DOHH2 (cell line): ENCODE data around the gene ETHE1.

Experiments
- H3F3A ChIP-seq: fragments of 200-600 bp; sonication (generic), shearing (Covaris generic); 2 replicates; pipeline ENCODE4 v1.6.0; 2016; ENCODE audit warnings: antibody characterized with exemption, mild to moderate bottlenecking; ENCODE audit not compliant: control insufficient read depth, insufficient read depth
- H3K27ac ChIP-seq: fragments of 200-600 bp; sonication (generic); 2 replicates; pipeline ENCODE4 v1.5.1; 2014; ENCODE audit warnings: low read depth, mild to moderate bottlenecking, low read length, moderate library complexity
- H3K27me3 ChIP-seq: fragments of 200-600 bp; sonication (generic); 2 replicates; pipeline ENCODE4 v1.6.1; 2014; ENCODE audit warnings: mild to moderate bottlenecking, low read length, mixed read lengths; ENCODE audit not compliant: control insufficient read depth
- H3K36me3 ChIP-seq: fragments of 200-600 bp; sonication (generic); 2 replicates; pipeline ENCODE4 v1.6.1; 2014; ENCODE audit warnings: mild to moderate bottlenecking, low read length, moderate library complexity, mixed read lengths; ENCODE audit not compliant: control insufficient read depth
- H3K4me1 ChIP-seq: fragments of 200-600 bp; sonication (generic); 2 replicates; pipeline ENCODE4 v1.6.1; 2014; ENCODE audit warnings: mild to moderate bottlenecking, low read length, mixed read lengths; ENCODE audit not compliant: control insufficient read depth
- H3K4me2 ChIP-seq: fragments of 200-600 bp; sonication (generic); 2 replicates; pipeline ENCODE4 v1.6.0; 2014; ENCODE audit warnings: mild to moderate bottlenecking, low read length, moderate library complexity
- H3K4me3 ChIP-seq: fragments of 200-600 bp; sonication (generic); 2 replicates; pipeline ENCODE4 v1.5.1; 2014; ENCODE audit warnings: mild to moderate bottlenecking, low read length, mixed read lengths
- H3K79me2 ChIP-seq: fragments of 200-600 bp; sonication (generic); 2 replicates; pipeline ENCODE4 v1.6.1; 2014; ENCODE audit warnings: mild to moderate bottlenecking, low read length, mixed read lengths; ENCODE audit not compliant: control insufficient read depth
- H3K9me2 ChIP-seq: fragments of 200-600 bp; sonication (generic); replicated peaks from 2 replicates; pipeline ENCODE4 v1.6.1; 2014; ENCODE audit warnings: mild to moderate bottlenecking, low read length, mixed read lengths; ENCODE audit not compliant: control insufficient read depth
- H3K9me3 ChIP-seq: fragments of 200-600 bp; sonication (generic); 2 replicates; pipeline ENCODE4 v1.6.1; 2014; ENCODE audit warnings: antibody characterized with exemption, low read length, mixed read lengths; ENCODE audit not compliant: control insufficient read depth, insufficient read depth
- H4K20me1 ChIP-seq: fragments of 200-600 bp; sonication (generic); 2 replicates; pipeline ENCODE4 v1.6.0; 2014; ENCODE audit warnings: low read depth, mild to moderate bottlenecking, antibody characterized with exemption, low read length, moderate library complexity; ENCODE audit not compliant: control insufficient read depth, insufficient read depth
- EZH2phosphoT487 ChIP-seq: fragments of 200-600 bp; sonication (generic); IDR thresholded peaks from 2 replicates; pipeline ENCODE4 v1.6.1; 2017; ENCODE audit warnings: borderline replicate concordance, mild to moderate bottlenecking, antibody characterized with exemption, low read length, moderate library complexity, mixed read lengths
- TF ChIP-seq, protein P1 (sequence below): fragments of 200-600 bp; sonication (generic); IDR thresholded peaks from one replicate; pipeline ENCODE4 v1.5.1; 2014; ENCODE audit warnings: antibody characterized with exemption, mild to moderate bottlenecking, low read depth, low read length; ENCODE audit not compliant: poor library complexity, severe bottlenecking

Gene ETHE1

DNA sequence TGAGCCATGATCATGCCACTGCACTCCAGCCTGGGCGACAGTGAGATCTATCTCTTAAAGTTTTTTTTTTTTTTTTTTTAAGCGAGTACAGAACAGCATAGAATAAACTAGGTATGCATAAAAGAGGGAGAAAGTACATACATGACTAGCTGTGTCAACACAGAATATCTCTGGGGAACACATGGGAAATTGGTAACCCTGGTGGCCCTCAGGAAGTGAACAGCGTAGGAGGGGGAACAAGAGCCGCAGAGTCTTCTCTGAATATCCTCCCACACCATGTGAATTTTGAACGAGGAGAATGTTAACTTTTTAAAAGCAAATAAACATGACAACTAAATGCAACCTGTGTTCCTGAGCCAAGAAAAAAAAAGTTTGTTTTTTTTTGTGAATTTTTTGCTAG, 37.7 kb downstream of the ETHE1 start:
- Histone ChIP-seq H3K9me2 (no peaks in the 10 kb centered on the region), H3K4me1 (no peaks in the 10 kb centered on the region), H3K9me3 (no peaks in the 10 kb centered on the region), H3K27ac (no peak overlapping the region), H3K79me2 (no peaks in the 10 kb centered on the region), H4K20me1 (no peaks in the 10 kb centered on the region), H3K36me3 (no peaks in the 10 kb centered on the region), H3K4me2 (no peak overlapping the region), H3K27me3 (no peaks in the 10 kb centered on the region), H3K4me3 (no peak overlapping the region), H3F3A (no peaks in the 10 kb centered on the region)
- TF ChIP-seq EZH2phosphoT487, result no peak
- TF ChIP-seq, protein P1, sequence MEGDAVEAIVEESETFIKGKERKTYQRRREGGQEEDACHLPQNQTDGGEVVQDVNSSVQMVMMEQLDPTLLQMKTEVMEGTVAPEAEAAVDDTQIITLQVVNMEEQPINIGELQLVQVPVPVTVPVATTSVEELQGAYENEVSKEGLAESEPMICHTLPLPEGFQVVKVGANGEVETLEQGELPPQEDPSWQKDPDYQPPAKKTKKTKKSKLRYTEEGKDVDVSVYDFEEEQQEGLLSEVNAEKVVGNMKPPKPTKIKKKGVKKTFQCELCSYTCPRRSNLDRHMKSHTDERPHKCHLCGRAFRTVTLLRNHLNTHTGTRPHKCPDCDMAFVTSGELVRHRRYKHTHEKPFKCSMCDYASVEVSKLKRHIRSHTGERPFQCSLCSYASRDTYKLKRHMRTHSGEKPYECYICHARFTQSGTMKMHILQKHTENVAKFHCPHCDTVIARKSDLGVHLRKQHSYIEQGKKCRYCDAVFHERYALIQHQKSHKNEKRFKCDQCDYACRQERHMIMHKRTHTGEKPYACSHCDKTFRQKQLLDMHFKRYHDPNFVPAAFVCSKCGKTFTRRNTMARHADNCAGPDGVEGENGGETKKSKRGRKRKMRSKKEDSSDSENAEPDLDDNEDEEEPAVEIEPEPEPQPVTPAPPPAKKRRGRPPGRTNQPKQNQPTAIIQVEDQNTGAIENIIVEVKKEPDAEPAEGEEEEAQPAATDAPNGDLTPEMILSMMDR, result no peak

DNA sequence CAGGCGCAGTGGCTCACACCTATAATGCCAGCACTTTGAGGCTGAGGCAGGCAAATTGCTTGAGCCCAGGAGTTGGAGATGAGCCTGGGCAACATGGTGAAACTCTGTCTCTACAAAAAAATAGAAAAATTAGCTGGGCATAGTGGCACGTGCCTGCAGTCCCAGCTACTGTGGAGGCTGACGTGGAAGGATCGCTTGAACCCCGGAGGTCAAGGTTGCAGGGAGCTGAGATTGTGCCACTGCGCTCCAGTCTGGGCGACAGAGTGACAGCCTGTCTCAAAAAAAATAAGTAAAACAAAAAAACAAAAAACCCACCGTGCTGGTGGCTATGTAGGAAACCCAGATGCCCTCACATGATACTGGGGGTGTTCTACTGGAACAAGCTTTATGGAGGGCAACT, 38.8 kb downstream of the ETHE1 start:
- H3K36me3 ChIP-seq, result no peaks in the 10 kb centered on the region
- H3F3A ChIP-seq, result no peaks in the 10 kb centered on the region
- H3K27me3 ChIP-seq, result no peaks in the 10 kb centered on the region
- no peaks in the 10 kb centered on the region for H3K9me3 ChIP-seq
- H4K20me1 ChIP-seq, result no peaks in the 10 kb centered on the region
- TF ChIP-seq, protein P1, result no peak
- no peak for TF ChIP-seq EZH2phosphoT487
- no peak overlapping the region for H3K27ac ChIP-seq
- H3K4me2 ChIP-seq, result no peak overlapping the region
- no peaks in the 10 kb centered on the region for H3K4me1 ChIP-seq
- no peak overlapping the region for H3K4me3 ChIP-seq
- H3K9me2 ChIP-seq, result no peaks in the 10 kb centered on the region
- no peaks in the 10 kb centered on the region for H3K79me2 ChIP-seq

DNA sequence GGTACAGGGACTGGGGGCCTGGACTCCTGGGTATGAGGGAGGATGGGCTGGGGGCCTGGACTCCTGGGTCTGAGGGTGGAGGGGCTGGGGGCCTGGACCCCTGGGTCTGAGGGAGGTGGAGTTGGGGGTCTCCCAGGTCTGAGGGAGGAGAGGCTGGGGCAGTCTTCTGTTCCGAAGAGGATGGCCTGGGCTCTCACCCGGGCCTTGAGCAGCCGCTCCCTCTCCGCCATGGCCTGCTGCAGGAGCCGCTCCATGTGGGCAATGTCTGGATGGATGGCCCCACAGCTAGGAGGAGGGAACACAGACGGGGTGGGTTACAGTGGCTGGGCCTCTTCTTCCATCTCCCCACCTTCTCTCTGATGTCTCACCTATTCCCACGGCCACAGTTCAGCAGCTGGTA, 40.6 kb downstream of the ETHE1 start:
- no peaks in the 10 kb centered on the region for H3K27me3 ChIP-seq
- H3K36me3 ChIP-seq, result no peaks in the 10 kb centered on the region
- no peaks in the 10 kb centered on the region for H3K9me3 ChIP-seq
- no peak overlapping the region for H3K27ac ChIP-seq
- no peaks in the 10 kb centered on the region for H3K9me2 ChIP-seq
- H3F3A ChIP-seq, result no peaks in the 10 kb centered on the region
- no peaks in the 10 kb centered on the region for H3K4me1 ChIP-seq
- no peak overlapping the region for H3K4me2 ChIP-seq
- no peak overlapping the region for H3K4me3 ChIP-seq
- TF ChIP-seq, protein P1, result no peak
- TF ChIP-seq EZH2phosphoT487, result no peak
- no peaks in the 10 kb centered on the region for H3K79me2 ChIP-seq
- no peaks in the 10 kb centered on the region for H4K20me1 ChIP-seq

DNA sequence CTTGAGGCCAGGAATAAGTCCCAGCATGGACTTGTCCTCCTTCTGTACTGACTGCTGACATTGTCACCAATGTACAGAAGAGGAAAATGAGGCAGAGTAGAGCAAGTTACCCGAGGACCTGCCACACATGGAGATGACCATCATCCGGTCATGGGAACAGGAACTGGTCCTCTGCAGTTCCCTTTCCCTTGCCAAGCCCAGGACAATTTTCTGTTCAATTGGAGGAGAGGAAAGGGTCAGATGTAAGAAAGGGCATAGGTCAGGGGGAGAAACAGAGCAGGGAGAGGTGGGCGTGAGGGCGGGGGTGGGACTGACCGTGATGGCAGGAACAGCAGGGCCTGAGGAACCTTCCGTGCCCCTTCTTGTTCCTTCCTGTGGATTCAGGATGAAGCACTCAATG, 41.0 kb downstream of the ETHE1 start:
- Histone ChIP-seq H3K27ac (no peak overlapping the region), H3K4me3 (no peak overlapping the region), H3K4me2 (no peak overlapping the region), H3K27me3 (no peaks in the 10 kb centered on the region), H3K4me1 (no peaks in the 10 kb centered on the region), H3K79me2 (no peaks in the 10 kb centered on the region), H3F3A (no peaks in the 10 kb centered on the region), H3K9me2 (no peaks in the 10 kb centered on the region), H4K20me1 (no peaks in the 10 kb centered on the region), H3K36me3 (no peaks in the 10 kb centered on the region), H3K9me3 (no peaks in the 10 kb centered on the region)
- TF ChIP-seq EZH2phosphoT487, result no peak
- TF ChIP-seq, protein P1, result no peak
